GM23338 (cell line): Measurements from ENCODE around the gene SLC2A6. TPM values are rescaled to one million over a fixed set of nuclear protein-coding genes. Genes with fewer than 3 reads are reported as not detected.

ENCODE experiments used
- ATAC-seq: fragments of 200-7000 bp; cut with Tn5 transposase; 3 replicates; pipeline ENCODE4 v1.9.1; 2020
- DNase-seq: peaks from one replicate; pipeline ENCODE4 v3.0.0-alpha.2; 2015; ENCODE audit warnings: low spot score
- H2AFZ ChIP-seq: fragments of 200-600 bp; sonication (generic); 2 replicates; pipeline ENCODE4 v1.8.0; 2016; ENCODE audit warnings: antibody characterized with exemption, mild to moderate bottlenecking, moderate library complexity
- H3F3A ChIP-seq: fragments of 200-600 bp; sonication (generic); replicated peaks from 2 replicates; pipeline ENCODE4 v1.8.0; 2017; ENCODE audit warnings: antibody characterized with exemption, mixed run types, low read depth
- H3K27ac ChIP-seq: fragments of 200-600 bp; sonication (generic); 2 replicates; pipeline ENCODE4 v1.6.1; 2016; ENCODE audit warnings: low read depth
- H3K27me3 ChIP-seq: fragments of 200-600 bp; sonication (generic); 2 replicates; pipeline ENCODE4 v1.8.0; 2016; ENCODE audit warnings: mild to moderate bottlenecking, mixed run types, moderate library complexity; ENCODE audit not compliant: insufficient read depth
- H3K36me3 ChIP-seq: fragments of 200-600 bp; sonication (generic); 2 replicates; pipeline ENCODE4 v1.8.0; 2016; ENCODE audit warnings: mild to moderate bottlenecking; ENCODE audit not compliant: insufficient read depth
- H3K4me1 ChIP-seq: fragments of 200-600 bp; sonication (generic); 2 replicates; pipeline ENCODE4 v1.8.0; 2016; ENCODE audit warnings: mild to moderate bottlenecking, moderate library complexity; ENCODE audit not compliant: insufficient read depth
- H3K4me2 ChIP-seq: fragments of 200-600 bp; sonication (generic); 2 replicates; pipeline ENCODE4 v1.7.1; 2017; ENCODE audit warnings: mixed run types
- H3K4me3 ChIP-seq: fragments of 200-600 bp; sonication (generic); 2 replicates; pipeline ENCODE4 v1.6.1; 2016; ENCODE audit warnings: mixed run types
- H3K79me2 ChIP-seq: fragments of 200-600 bp; sonication (generic); replicated peaks from 2 replicates; pipeline ENCODE4 v1.8.0; 2017; ENCODE audit warnings: mild to moderate bottlenecking; ENCODE audit not compliant: insufficient read depth
- H3K9me2 ChIP-seq: fragments of 200-600 bp; sonication (generic); 2 replicates; pipeline ENCODE4 v1.8.0; 2017; ENCODE audit not compliant: insufficient read depth
- H4K20me1 ChIP-seq: fragments of 200-600 bp; sonication (generic); replicated peaks from 2 replicates; pipeline ENCODE4 v1.8.0; 2017; ENCODE audit warnings: mild to moderate bottlenecking; ENCODE audit not compliant: insufficient read depth
- H3K27ac Mint-ChIP-seq: 2 replicates; pipeline ENCODE4 v1.8.0; 2020; ENCODE audit warnings: inconsistent platforms, mild to moderate bottlenecking, moderate library complexity, mixed read lengths
- H3K27me3 Mint-ChIP-seq: 3 replicates; pipeline ENCODE4 v1.8.0; 2022; ENCODE audit warnings: low read depth, mild to moderate bottlenecking, moderate library complexity, mixed read lengths, inconsistent platforms; ENCODE audit not compliant: insufficient read depth, poor library complexity
- H3K36me3 Mint-ChIP-seq: 3 replicates; pipeline ENCODE4 v1.8.0; 2021; ENCODE audit warnings: low read depth, mild to moderate bottlenecking, inconsistent platforms, moderate library complexity, mixed read lengths
- H3K4me1 Mint-ChIP-seq: 3 replicates; pipeline ENCODE4 v1.8.0; 2020; ENCODE audit warnings: mild to moderate bottlenecking, inconsistent platforms, mixed read lengths
- H3K4me3 Mint-ChIP-seq: 3 replicates; pipeline ENCODE4 v1.8.0; 2021; ENCODE audit warnings: moderate library complexity, mild to moderate bottlenecking, inconsistent platforms, mixed read lengths
- H3K9me3 Mint-ChIP-seq: 3 replicates; pipeline ENCODE4 v1.8.0; 2020; ENCODE audit warnings: moderate library complexity, mild to moderate bottlenecking, inconsistent platforms, mixed read lengths
- CREB1 ChIP-seq: fragments of 250-450 bp; sonication (Bioruptor Pico); IDR thresholded peaks from 2 replicates; pipeline ENCODE4 v1.5.0; 2020; ENCODE audit warnings: low read depth, mild to moderate bottlenecking, moderate library complexity
- CTCF ChIP-seq, 2 experiments: fragments of 200-600 bp in 1 of 2; sonication (generic) in 1 of 2; conservative IDR thresholded peaks; 2 replicates each; pipeline versions ENCODE4 v1.5.1 to v1.6.1; 2016 to 2017; ENCODE audit warnings: antibody characterized with exemption in 2 of 2, low read depth in 2 of 2, mild to moderate bottlenecking in 2 of 2, moderate library complexity in 1 of 2
- ETS1 ChIP-seq: IDR thresholded peaks from 2 replicates; pipeline ENCODE4 v1.6.1; 2016; ENCODE audit warnings: antibody characterized with exemption
- EZH2 ChIP-seq: fragments of 200-600 bp; sonication (generic); IDR thresholded peaks from one replicate; pipeline ENCODE4 v1.8.0; 2017; ENCODE audit warnings: antibody characterized with exemption, mild to moderate bottlenecking, low read depth; ENCODE audit not compliant: unreplicated experiment
- EZH2phosphoT487 ChIP-seq: fragments of 200-600 bp; sonication (generic); IDR thresholded peaks from one replicate; pipeline ENCODE4 v1.8.1; 2018; ENCODE audit warnings: antibody characterized with exemption; ENCODE audit not compliant: unreplicated experiment
- JUNB ChIP-seq: IDR thresholded peaks from one replicate; pipeline ENCODE4 v1.6.1; 2016; ENCODE audit warnings: antibody characterized with exemption; ENCODE audit not compliant: unreplicated experiment
- NANOG ChIP-seq: IDR thresholded peaks from 2 replicates; pipeline ENCODE4 v1.6.1; 2016; ENCODE audit warnings: antibody characterized with exemption, borderline replicate concordance
- POLR2AphosphoS5 ChIP-seq: IDR thresholded peaks from 2 replicates; pipeline ENCODE4 v1.6.1; 2016; ENCODE audit warnings: antibody characterized with exemption, low read depth
- REST ChIP-seq: IDR thresholded peaks from one replicate; pipeline ENCODE4 v1.6.1; 2018; ENCODE audit warnings: antibody characterized with exemption; ENCODE audit not compliant: unreplicated experiment
- STAT1 ChIP-seq: IDR thresholded peaks from one replicate; pipeline ENCODE4 v1.6.1; 2016; ENCODE audit warnings: antibody characterized with exemption; ENCODE audit not compliant: unreplicated experiment
- ZNF114 ChIP-seq: fragments of 250-450 bp; sonication (Bioruptor Pico); IDR thresholded peaks from 2 replicates; pipeline ENCODE4 v1.5.0; 2020; ENCODE audit warnings: mild to moderate bottlenecking, moderate library complexity
- ZNF331 ChIP-seq: fragments of 250-450 bp; sonication (Bioruptor Pico); IDR thresholded peaks from 2 replicates; pipeline ENCODE4 v1.5.0; 2020; ENCODE audit warnings: low read depth, mild to moderate bottlenecking, moderate library complexity
- ZNF462 ChIP-seq: fragments of 250-450 bp; sonication (Bioruptor Pico); IDR thresholded peaks from 2 replicates; pipeline ENCODE4 v1.5.0; 2020; ENCODE audit warnings: mild to moderate bottlenecking, moderate library complexity
- polyA plus RNA-seq: library from polyadenylated mRNA; unstranded; fragments of >200 nt; fragmentation: Nextera tagmentation; extraction: Ambion mirVana; gene quantifications from 2 replicates; pipeline ENCODE4 v1.2.1, GENCODE V29; 2016
- total RNA-seq: library from RNA; depleted of rRNA; stranded (reverse); fragments of >200 nt; shearing (Covaris generic); gene quantifications from 2 replicates; pipeline ENCODE4 v1.2.3, GENCODE V29; 2014

Gene SLC2A6
- total and polyA plus RNA-seq, 2 experiments from 2014 or later = 17.5 to 39.3 TPM

- ATAC-seq (no peak), DNase-seq (no peak)
- H3K4me1 ChIP-seq = no peaks in the 10 kb centered on the region
- Mint-ChIP-seq H3K9me3 (peaks cover 4% of the 10 kb centered on the region), H3K27ac (no peak overlapping the region), H3K27me3 (peaks cover 9% of the 10 kb centered on the region), H3K36me3 (no peaks in the 10 kb centered on the region; the same call in 2 of the 3 replicates), H3K4me3 (no peak overlapping the region), H3K4me1 (no peaks in the 10 kb centered on the region)
- no peaks in the 10 kb centered on the region; the same call in 1 of the 2 replicates for H3F3A ChIP-seq
- no peaks in the 10 kb centered on the region for H4K20me1 ChIP-seq
- H3K27me3 ChIP-seq = no peaks in the 10 kb centered on the region
- no peak overlapping the region for H3K4me2 ChIP-seq
- H3K9me2 ChIP-seq = no peaks in the 10 kb centered on the region
- H3K79me2 ChIP-seq = no peaks in the 10 kb centered on the region
- no peak overlapping the region for H3K27ac ChIP-seq
- no peak overlapping the region for H3K4me3 ChIP-seq
- TF ChIP-seq JUNB = no peak
- no peak for TF ChIP-seq EZH2phosphoT487
- TF ChIP-seq POLR2AphosphoS5 = no peak
- TF ChIP-seq REST = no peak
- TF ChIP-seq STAT1 = no peak
- TF ChIP-seq ZNF331 = no peak
- no peak for TF ChIP-seq CTCF (conservative IDR thresholded peaks at IDR 0.05; ENCODE audit: low read depth in 2 of 2)
- TF ChIP-seq CREB1 (CRISPR knock-in tag) = no peak
- TF ChIP-seq NANOG = no peak
- TF ChIP-seq ZNF462 (CRISPR knock-in tag) = no peak
- no peak for TF ChIP-seq ZNF114 (CRISPR knock-in tag)
- TF ChIP-seq ETS1 = no peak
- TF ChIP-seq EZH2 = no peak
- no peaks in the 10 kb centered on the region for H3K36me3 ChIP-seq
- no peak overlapping the region for H2AFZ ChIP-seq
Measured at GRCh38 chr9:133495327-133496293, 16.7 kb upstream of the SLC2A6 start.
